IMR-90 (cell line): ENCODE results near the gene FAM228B.

ENCODE experiments used
- BHLHE40 ChIP-seq: fragments of 150-350 bp; IDR thresholded peaks from 2 replicates; pipeline ENCODE4 v1.6.1; 2016; ENCODE audit warnings: mild to moderate bottlenecking, low read depth, low read length
- CTCF ChIP-seq: conservative IDR thresholded peaks from 2 replicates; pipeline ENCODE4 v1.5.1; 2012; ENCODE audit warnings: mild to moderate bottlenecking, low read depth, low read length, improper control_type of control experiment
- ELK1 ChIP-seq: fragments of 150-350 bp; IDR thresholded peaks from 2 replicates; pipeline ENCODE4 v1.6.1; 2016; ENCODE audit warnings: low read depth, mild to moderate bottlenecking, low read length, moderate library complexity, borderline replicate concordance
- POLR2A ChIP-seq: IDR thresholded peaks from 2 replicates; pipeline ENCODE4 v1.6.1; 2012; ENCODE audit warnings: mild to moderate bottlenecking, low read depth, low read length
- RAD21 ChIP-seq: IDR thresholded peaks from 2 replicates; pipeline ENCODE4 v1.6.1; 2012; ENCODE audit warnings: low read length, improper control_type of control experiment
- RCOR1 ChIP-seq: IDR thresholded peaks from 2 replicates; pipeline ENCODE4 v1.6.1; 2012; ENCODE audit warnings: mild to moderate bottlenecking, low read length, improper control_type of control experiment; ENCODE audit not compliant: insufficient replicate concordance
- RFX5 ChIP-seq: IDR thresholded peaks from 2 replicates; pipeline ENCODE4 v1.8.0; 2012; ENCODE audit warnings: low read depth, mild to moderate bottlenecking, low read length, moderate library complexity
- SMC3 ChIP-seq: fragments of 150-350 bp; IDR thresholded peaks from 2 replicates; pipeline ENCODE4 v1.6.1; 2016; ENCODE audit warnings: low read depth, mild to moderate bottlenecking, antibody characterized with exemption, low read length, moderate library complexity

- TF ChIP-seq POLR2A (no peak), RAD21 (no peak), BHLHE40 (no peak), RFX5 (no peak), CTCF (no peak), ELK1 (no peak), RCOR1 (no peak), SMC3 (no peak)
Measured at GRCh38 chr2:24085200-24085489, 38.1 kb upstream of the FAM228B start.
